GM12801 (cell line): ENCODE measurements around the gene MEIOSIN.

Source experiments
- TF ChIP-seq, protein P1 (sequence below): IDR thresholded peaks from one replicate; pipeline ENCODE4 v1.5.1; 2011; ENCODE audit warnings: control low read depth; ENCODE audit not compliant: insufficient read length; ENCODE audit errors: extremely low read depth

MEIOSIN gene

DNA sequence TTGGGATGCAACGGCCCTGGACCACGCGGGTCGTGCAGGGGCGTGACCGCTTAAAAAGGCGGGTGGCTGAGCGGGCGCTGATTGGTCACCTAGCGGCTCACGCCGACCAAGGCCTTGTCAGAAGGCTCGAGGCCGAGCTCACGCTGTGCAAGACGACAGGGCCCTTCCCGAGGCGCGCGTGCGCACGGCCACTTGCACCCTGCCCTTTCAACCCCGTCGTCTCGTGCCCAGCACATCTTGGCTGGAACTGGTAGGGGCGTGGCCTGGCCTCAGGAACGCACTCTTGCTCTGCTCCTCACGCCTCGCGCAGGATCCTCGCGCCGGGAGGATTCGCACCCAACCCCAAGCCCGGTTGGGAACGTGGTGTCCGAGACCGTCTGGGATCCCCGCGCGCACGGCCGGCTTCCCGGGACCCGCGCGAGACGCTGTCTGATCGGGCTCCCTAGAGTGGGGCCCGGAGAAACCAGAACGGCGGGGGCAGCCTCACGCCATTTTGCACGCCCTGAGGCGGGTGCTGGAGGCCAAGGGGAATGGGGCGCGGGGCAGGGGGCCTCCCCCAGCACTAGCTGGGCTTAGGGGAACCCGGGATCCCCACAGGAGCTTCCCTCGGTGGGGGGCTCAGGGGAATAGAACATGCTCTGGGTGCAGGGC, at the start of gene MEIOSIN:
Gene MEIOSIN, plus strand, starts transcription at position 280 of the 651 bp plus-strand sequence. CDS start 1,938 bp downstream, outside the sequence.
- TF ChIP-seq, protein P1, sequence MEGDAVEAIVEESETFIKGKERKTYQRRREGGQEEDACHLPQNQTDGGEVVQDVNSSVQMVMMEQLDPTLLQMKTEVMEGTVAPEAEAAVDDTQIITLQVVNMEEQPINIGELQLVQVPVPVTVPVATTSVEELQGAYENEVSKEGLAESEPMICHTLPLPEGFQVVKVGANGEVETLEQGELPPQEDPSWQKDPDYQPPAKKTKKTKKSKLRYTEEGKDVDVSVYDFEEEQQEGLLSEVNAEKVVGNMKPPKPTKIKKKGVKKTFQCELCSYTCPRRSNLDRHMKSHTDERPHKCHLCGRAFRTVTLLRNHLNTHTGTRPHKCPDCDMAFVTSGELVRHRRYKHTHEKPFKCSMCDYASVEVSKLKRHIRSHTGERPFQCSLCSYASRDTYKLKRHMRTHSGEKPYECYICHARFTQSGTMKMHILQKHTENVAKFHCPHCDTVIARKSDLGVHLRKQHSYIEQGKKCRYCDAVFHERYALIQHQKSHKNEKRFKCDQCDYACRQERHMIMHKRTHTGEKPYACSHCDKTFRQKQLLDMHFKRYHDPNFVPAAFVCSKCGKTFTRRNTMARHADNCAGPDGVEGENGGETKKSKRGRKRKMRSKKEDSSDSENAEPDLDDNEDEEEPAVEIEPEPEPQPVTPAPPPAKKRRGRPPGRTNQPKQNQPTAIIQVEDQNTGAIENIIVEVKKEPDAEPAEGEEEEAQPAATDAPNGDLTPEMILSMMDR, result no peak

DNA sequence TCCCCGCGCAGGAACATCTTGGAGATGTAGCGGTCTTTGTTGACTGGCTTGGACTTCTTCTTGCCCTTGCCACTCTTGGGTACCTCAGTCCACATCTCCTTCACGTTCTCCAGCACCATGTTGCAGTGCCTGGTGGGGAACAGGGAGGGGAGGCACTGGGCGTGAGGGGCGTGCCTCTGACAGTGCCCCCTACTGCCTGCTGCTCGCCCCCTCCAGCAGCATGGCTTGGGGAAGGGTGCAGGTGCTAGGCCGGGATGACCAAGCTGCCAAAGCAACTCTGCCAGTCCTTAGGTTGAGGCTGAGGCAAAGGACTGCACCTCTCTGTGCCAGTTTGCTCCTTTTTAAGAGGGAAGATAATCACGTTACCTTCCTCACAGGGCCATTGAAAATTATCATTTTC, 45.6 kb upstream of the MEIOSIN start:
- TF ChIP-seq, protein P1, result no peak

DNA sequence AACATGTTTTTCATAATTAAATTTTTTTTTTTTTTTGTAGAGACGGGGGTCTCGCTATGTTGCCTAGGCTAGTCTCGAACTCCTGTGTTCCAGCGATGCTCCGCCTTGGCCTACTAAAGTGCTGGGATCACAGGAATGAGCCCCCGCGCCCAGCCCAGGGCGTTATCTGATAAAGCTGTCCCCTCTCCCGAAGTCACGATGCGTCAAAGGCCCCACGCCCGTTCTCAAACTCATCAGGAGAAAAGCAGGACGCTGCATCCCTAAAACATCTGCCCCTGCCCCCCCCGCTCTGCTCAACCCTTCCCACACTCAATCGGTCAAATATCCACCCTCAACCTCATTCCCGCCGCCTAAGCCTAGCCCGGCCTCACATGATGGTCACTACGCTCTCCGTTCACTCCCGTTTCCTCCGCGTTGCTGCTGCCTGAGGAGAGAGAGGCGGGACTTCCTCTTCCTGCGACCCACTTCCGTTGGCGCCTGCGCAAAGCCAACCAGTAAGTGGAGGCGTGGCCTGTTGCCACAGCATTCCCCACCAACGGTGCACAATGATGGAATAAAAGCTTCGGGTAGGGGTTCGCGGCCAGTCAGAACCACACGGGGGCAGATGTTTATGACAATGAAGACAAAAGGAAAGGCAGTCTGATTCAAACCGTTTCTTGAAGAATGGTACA, 41.6 kb upstream of the MEIOSIN start, which contains the start of gene SNRPD2:
Gene SNRPD2, minus strand, starts transcription at position 438 of the 671 bp plus-strand sequence. Its CDS starts 65 bp downstream, at position 373.
- TF ChIP-seq, protein P1, result no peak

- TF ChIP-seq, protein P1, result no peak
These were observed 40.8 kb upstream of the MEIOSIN start, which contains the start of gene QPCTL for GRCh38 chr19:45692187-45693105. Gene QPCTL, plus strand, starts transcription at chr19:45692666. Its CDS starts 38 bp downstream, at chr19:45692704.

DNA sequence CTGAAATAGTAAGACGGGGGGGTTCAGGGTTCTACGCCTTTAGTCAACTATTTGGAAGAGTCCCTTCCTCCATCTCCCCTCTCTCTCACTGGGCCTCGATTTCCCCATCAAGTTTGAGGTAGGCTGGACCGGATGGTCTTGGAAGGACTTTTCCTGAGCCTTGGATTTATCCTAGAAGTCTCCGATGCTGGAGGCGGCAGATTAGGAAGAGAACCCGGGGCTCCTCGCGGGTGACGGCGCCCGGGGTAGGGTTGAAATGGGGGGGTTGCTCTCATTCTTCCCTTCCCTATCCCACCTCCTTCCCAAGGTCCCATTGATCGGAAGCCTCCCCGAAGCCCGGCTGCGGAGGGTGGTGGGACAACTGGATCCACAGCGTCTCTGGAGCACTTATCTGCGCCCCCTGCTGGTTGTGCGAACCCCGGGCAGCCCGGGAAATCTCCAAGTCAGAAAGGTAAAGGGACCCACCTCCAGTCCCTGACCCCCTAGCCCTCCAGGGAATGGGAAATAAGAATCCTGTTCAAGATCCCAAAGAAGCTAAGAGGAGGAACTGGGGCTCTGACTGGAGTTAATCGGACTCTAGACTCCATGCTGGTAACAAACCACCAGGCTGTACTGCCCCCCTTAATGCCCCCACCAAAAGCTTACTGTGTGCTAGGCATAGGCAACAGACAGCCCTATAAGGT, 40.0 kb upstream of the MEIOSIN start:
- TF ChIP-seq, protein P1, result peak; percentile 38

- TF ChIP-seq, protein P1, result no peak
These were observed 31.6 kb upstream of the MEIOSIN start for GRCh38 chr19:45701676-45702075.
